IPS DF 4.7 (cell line): Measurements from ENCODE around the gene ZBTB34.

Source experiments
- DNase-seq: peaks from one replicate; pipeline ENCODE4 v3.0.0-alpha.2; 2013; ENCODE audit warnings: low spot score; ENCODE audit errors: extremely low read depth

ZBTB34 gene

DNA sequence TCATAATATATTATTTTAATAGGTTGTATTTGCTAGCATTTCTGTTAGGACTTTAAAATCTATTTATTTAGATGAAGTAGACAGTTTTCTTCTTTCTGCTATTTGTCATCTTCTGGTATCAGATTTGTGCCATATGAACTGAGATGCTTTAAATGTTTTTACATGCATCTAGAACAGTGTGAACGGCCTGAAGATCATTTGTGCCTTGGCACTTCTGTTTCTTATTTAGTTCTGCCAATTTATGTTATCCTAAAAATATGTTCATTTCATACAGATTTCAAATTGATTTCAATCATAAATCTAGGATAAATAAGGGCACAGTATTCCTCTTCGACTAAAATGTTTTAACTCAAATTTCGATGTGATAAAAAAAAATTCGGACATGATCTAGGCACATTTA is 16.1 kb downstream of the ZBTB34 start:
- no peak for DNase-seq

DNA sequence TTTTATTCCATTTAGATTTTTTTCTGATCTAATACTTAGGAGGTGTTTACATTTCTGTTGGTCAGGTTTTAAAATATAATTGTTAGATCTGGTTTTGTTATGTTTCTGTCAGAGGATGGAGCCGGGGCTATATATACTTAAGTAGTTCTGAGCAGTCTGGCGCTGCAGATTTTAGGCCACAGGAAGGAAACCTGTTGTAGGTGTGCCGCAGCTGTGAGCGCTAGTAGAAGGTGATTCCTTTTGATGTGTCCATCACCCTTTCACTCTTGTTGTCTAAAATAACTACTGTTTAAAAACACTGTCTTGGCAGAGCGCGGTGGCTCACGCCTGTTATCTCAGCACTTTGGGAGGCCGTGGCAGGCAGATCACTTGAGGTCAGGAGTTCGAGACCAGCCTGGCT is 17.0 kb downstream of the ZBTB34 start:
- DNase-seq = no peak

DNA sequence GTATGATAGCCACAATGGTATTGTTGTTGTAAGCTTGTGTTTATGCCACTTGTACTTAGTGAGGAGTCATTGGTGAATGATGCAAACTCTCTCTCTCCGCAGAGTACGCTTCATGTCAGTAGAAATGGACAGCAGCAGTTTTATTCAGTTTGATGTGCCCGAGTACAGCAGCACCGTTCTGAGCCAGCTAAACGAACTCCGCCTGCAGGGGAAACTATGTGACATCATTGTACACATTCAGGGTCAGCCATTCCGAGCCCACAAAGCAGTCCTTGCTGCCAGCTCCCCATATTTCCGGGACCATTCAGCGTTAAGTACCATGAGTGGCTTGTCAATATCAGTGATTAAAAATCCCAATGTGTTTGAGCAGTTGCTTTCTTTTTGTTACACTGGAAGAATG is 18.8 kb downstream of the ZBTB34 start:
- DNase-seq = no peak

DNA sequence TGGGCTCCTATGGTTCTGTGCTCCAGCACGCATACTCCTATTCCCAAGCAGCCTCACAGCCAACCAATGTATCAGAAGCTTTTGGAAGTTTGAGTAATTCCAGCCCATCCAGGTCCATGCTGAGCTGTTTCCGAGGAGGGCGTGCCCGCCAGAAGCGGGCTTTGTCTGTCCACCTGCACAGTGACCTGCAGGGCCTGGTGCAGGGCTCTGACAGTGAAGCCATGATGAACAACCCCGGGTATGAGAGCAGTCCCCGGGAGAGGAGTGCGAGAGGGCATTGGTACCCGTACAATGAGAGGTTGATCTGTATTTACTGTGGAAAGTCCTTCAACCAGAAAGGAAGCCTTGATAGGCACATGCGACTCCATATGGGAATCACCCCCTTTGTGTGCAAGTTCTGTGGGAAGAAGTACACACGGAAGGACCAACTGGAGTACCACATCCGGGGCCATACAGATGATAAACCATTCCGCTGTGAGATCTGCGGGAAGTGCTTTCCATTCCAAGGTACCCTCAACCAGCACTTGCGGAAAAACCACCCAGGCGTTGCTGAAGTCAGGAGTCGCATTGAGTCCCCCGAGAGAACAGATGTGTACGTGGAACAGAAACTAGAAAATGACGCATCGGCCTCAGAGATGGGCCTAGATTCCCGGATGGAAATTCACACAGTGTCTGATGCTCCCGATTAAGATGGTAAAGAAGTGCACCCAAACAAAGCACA is 19.9 kb downstream of the ZBTB34 start:
- DNase-seq = no peak

DNA sequence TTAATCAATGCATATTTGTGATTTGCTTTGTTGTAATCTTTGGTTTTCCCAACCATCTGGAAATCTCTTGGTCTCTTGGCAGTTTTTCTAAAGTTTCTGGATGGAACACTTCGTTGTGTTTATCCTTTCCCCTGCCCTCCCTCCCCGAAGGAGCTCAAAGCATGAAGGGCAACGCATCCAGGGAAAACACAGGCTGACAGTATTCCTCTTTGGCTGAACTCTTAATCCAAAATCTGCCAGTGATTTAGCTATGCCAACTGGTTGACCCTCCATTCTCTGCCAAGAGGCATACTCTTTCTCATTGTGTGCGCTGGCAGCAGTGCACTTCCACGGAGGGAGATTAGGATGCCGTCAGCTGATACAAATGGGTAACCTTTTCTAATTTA is 20.5 kb downstream of the ZBTB34 start:
- no peak for DNase-seq

DNA sequence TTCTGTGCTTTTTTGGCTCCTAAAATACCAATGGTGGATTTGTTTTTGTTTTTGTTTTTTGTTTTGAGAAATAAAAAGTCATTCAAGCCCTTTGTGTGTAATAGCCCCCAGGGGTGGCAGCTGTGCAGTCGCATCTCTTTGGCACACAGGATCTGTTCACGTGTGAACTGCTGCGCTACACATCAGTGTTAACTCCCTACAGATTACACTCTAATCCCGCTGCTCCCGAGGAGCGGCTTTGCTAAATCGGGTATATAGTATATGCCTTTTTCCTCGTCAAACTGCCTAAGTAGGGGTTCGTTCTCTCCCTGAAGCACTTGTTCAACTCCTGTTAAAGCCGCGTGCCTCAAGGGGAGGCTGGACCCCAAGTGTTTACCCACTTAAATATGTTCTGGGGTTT is 22.3 kb downstream of the ZBTB34 start:
- no peak for DNase-seq

DNA sequence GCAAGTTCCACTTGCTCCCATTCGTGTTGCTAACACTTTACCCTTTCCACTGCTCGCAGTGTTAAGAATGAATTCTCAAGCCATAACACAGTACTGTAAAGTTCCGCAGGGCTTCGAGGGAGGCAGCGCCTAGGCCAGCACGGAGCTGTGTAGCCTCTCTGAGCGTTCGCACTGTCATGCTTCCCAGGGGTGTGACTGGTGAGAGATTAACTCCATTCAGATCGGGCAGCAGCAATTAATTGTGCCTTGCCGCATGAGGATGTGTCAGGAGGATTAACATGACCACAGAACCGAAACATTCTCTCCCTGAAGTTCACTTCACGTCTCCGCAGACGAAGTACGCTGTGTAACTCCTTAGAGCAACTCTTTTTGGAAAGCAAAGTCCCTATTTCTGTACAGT is 23.2 kb downstream of the ZBTB34 start:
- no peak for DNase-seq

DNA sequence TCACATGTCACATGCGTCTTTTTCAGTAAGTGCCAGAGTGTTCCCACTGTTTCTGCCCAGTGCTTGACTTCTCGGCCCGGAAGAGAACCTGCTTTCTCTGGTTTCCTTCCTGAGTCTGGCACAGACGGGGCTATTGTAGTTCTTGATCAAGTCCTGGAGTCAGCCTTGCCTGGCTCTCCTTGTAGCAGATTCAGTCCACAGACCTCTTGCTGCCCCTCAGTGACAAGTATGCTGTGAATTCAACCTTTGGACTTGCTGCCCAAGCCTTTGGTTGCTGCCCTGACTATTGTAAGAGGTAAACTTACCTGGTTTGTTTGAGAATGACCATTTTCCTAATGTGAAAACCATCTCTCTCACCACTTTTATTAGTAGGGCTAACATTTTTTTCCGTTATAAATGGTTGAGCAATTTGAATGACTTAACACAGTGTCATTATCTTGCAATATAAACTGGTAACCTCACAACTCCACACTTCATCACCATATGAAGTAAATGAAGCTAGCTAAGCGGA is 24.7 kb downstream of the ZBTB34 start:
- DNase-seq = no peak

DNA sequence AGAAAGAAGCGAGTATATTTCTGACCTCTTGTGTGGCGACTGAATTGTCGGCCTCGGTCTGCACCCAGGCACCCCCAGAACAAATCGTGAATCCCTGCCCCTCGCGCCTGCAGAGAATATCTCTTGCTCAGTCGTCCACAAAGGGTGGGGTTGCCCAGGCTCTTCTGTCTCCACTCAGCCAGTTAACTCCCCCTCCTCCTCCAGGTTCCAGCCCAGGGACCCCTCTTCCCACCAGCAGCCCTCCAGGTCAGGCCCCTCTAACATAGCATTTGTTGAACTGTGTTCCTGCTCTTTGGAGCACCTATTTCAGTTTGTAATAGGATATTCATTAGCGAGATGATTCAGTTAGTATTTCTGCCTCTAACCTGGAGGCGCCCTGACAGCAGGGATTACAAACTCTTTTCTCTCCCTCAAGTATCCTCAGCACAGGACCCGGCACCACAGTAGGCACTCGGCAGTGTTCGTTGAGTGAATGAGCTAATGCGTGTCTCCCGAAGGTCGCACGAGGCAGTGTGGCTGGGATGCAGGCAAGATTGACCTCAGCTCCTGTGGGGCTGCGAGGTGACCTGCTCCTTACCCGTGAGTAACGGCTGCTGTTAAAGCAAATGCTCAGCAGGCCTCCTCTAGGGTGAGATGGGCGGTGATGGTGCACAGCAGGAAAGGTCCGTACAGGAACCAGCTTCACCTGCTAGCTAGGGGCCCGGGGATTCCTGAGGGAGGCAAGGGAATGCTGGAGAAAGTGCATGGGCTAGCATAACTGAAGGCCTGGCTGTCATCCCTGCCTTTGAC is 25.8 kb downstream of the ZBTB34 start:
- no peak for DNase-seq

DNA sequence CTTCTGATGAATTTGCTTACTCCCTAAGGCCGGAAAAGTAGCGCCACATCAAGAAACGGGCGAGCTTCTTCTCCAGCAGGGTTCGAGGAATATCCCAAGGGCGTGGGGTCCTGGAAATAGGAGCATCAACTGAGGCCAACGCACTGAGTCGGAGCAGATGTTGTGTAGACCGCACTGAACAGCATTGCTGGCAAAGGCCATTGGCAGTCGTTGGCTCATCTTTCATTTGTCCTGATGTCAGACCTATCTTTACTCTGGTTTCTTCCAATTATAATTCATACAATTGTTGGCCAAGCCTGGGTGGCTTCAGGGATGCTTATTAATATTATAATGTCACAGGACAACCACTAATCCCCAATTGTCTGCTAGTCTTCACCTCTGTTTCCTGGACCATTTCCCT is 26.5 kb downstream of the ZBTB34 start:
- DNase-seq = no peak

DNA sequence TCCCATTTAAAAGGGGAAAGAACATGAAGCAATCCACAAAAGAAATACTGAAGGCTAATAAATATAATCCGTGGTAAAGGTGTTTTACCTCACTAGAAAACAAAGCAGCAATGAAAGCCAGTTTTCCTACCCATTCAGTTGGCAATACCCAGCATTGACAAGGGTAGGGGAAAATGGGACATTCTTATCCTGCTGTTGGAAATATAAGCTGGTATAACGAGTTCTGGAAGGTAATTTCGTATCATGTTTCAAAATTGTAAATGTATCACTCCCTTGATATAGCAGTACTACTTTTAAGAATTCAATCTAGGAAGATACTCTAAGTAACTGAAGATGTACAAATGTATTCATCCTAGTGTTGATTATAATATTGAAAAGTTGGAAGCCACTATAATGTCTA is 31.2 kb downstream of the ZBTB34 start:
- no peak for DNase-seq

DNA sequence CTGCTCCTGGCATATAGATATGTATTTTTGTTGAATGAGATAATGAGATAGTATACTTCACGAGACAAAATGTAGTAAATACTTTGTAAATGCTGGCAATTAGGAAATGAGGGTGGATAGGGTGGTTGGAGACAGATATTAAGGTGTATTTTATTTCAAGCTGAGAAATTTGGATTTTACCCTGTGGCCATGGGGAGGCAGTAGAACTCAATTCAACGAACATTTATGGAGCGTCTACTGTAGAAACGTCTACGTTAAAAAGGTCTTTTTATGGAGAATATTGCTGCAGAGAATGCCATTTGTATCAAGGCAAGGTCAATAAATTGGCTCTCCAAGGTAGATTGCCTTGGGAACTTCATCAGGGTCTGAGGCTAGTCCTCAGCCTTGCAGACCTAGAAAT is 32.6 kb downstream of the ZBTB34 start:
- DNase-seq = no peak

DNA sequence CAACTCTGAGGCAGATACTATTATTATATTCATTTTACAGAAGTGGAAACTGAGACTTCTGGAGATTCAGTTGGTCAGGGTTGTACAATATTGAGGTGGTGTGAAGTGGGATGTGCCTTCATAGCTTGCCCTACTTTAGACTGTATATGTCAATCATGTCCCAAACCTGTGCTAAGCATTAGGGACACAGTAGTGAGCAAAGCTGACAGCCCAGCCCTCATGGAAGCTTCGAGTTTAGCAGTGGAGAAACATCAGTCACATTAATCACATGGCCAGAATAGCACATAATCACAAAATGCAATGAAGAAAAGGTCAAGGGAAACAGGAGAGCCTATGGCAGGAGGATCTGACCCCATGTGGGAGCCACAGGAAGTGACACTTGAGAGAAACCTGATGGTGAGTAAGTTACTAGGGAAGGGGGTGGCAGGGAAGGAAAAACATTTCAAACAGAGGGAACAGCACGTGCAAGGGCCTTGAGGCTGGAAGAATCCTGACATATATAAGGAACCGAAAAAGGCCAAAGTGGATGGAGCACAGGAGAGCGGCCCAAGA is 33.7 kb downstream of the ZBTB34 start:
- no peak for DNase-seq

DNA sequence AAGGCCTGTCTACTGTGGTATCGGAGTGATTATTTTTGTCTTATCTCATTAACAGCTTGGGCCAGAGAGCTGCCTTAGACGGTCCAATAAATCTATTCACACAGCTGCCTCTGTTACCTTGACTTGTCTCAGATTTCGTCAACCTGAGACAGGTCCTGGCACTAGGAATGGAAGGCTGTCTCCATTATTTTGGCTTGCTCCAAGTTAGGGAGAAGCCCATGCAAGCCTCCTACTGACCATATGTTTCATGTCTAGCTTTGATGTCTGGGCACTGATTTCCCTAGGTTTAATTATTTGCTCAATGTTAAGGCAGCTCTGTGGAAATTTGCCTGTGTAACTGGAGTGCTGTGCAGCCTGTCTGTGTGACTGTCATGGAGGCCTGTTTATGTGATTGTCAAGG is 41.8 kb downstream of the ZBTB34 start:
- DNase-seq = no peak

DNA sequence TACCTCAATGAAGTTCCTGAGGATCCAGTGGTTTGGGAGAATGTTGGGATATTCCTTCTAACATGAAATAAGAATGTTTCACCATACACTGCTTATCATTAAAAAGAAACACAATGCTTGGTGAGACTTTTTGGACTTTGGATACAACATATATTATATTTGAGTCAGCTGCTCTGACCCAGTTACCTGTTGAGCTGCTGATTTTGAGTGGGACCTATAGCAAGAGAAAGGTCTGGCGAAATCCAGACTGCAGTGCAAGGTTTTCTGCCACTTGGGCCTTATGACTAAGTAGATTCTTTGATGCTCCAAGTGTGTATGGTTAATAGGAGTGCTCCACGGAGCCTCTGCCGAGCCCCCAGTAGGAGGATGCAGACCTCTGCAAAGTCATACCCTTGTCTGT is 44.1 kb downstream of the ZBTB34 start:
- no peak for DNase-seq

DNA sequence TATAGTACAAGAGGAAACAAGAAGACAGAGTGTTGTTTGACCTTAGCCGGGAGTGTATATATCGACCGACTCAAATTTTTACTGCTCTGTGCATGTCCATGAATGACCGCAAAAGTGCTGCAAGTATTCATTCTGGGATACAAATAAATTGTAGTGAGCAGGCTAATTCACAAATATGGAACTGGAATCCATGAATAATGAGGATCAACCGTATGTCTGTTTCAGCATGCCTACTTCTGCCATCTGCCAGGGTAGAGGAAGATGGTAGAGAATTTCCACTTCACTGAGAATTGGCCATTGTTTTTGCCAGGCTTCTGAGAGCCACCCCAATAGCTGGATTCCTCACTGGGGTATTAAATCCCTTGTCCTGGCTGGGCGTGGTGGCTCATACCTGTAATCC is 45.7 kb downstream of the ZBTB34 start:
- DNase-seq = no peak

DNA sequence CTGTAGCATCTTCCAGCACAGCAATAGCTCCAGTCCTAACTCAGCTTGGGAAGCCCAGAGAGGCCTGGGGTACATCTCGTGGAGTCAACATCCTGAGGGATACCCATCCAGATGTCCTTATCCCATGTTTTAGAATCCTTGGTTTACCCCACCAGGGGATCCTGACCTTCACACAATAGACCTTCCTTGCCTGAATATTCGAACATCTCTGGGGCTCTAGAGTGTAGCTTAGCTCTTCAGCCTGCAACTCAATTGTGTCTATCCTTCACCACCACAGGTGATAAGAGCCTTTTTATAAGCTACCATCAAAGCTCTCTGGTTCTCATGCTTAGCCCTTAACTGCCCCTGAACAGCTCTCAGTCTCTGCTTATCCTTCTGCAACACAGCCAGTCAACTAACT is 46.6 kb downstream of the ZBTB34 start:
- no peak for DNase-seq

DNA sequence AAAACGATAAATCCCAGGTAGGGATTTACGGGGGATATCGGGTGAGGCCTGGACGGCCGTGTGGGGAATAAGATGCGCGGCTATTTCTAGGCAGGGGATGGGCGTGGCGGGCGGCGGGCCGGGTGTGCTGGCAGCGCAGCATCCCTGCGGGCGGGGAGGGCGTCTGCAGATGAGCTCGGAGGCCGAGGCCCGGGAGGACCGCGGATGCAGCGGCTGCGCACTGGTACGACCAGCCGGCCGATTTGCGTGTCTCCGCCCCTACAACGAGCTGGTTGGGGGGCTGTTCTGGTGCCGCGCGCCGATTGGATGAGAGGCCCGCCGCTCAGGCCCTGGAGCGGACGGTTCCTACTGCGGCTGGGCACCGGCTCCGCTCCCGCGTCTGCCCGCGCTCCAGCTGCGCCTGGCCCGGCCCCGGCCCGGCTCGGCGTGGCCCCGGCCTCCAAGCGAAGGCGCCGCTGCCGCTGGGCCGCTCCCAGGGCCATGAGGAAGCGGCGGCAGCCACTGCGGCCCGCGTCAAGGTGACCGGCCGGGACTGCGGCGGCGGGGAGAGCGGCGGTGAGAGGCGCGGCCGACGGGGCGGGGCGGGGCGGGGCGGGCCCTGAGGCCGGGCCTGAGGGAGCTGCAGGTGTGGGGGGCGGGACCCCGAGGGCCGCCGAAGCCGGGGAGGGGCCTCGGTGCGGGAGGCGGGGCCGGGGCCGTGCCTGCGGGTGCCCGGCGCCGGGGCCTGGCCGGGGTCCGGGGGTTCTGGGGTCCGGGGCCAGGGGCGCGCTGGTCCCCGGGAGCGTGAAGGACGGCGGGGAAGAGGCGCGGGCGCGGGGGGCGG is 54.2 kb downstream of the ZBTB34 start, which contains the start of gene RALGPS1:
Gene RALGPS1 (plus strand): TSS at position 325 of the 823 bp plus-strand sequence. CDS start 47,508 bp downstream, outside the sequence.
- DNase-seq = peak; percentile 78

DNA sequence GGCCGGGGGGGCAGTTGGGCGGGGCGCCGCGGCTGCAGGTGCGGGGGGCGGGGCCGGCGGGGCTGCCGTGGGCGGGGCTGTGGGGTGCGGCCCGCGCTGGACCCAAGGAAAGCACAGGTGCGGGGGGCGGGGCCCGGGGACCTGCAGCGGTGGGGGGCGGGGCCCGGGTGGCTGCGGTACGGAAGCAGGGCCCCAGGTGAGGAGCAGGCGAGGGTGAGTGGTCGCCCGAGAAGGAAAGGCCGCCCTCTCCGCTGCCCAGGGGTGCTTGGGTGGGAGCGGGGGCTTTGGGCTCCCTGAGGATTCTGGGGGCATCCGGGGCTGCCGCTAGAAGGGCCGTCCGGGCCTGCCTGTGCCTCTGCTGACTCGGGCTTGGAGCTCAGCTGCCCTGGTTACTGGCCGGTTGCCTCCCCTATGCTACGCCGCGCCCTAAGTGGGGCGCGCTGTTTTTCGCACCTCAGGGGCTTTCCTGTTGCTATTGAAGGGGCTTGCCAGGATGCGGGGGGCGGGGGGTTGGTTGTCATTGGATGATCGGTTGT is 54.9 kb downstream of the ZBTB34 start:
- no peak for DNase-seq

DNA sequence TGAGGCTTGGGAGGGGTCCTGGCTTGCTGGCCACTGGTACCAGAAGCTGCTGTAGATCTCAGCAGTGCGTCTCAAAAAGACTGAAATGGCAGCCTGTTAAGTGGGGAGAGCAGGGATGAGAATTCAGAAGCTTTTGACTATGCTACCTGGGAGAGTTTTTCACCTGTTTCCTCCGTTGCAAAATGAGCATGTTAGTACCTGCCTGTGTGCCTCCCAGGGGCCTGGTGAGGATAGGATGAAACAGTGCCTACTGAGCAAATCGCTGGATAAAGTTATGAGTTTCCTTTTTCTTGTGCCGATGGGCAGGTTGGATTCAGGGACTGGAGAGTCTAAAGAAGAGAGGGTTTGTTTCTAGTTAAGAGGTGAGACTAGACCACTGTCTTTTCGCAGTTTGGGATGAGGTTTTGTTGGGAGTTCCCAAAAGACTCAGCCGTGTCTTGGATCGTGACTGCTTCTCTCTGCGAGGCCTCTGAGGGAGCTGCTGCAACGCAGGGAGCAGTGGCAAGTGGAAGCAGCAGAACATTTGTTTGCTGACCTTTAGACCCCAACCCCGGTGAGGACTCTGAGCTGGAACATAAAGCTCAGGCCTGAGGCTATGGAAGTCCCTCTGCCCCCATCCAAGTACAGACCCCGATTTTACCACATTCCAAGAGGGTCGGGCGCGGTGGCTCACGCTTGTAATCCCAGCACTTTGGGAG is 55.6 kb downstream of the ZBTB34 start:
- no peak for DNase-seq

DNA sequence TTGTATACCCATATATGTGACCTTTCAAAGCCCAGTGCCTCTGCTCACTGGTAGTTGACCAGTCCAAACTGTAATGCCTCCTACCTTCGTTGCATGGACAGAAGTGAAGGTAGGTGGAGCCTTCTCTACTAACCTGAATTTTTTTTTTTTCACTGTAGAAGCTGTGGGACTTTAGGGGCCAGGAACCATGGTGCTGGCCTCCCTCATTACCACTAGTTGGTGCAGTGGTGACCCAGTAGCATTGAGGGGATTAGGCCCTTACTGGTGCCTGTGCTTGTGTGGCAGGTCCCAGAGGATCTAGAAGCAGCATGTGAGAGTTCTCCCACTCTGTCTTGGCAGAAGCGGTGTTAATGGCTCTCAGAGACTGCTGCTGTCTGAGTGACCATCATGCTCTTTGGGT is 56.5 kb downstream of the ZBTB34 start:
- no peak for DNase-seq
